GM10266 (cell line): ENCODE measurements around the gene CPSF4L.

Experiments
- DNase-seq: peaks from one replicate; pipeline ENCODE4 v3.0.0; 2012; ENCODE audit errors: extremely low spot score
- TF ChIP-seq, protein P1 (sequence below): IDR thresholded peaks from 2 replicates; pipeline ENCODE4 v1.5.1; 2012; ENCODE audit warnings: mild to moderate bottlenecking, low read depth; ENCODE audit not compliant: control insufficient read depth, insufficient read depth; ENCODE audit errors: missing control alignments

CPSF4L gene

DNA sequence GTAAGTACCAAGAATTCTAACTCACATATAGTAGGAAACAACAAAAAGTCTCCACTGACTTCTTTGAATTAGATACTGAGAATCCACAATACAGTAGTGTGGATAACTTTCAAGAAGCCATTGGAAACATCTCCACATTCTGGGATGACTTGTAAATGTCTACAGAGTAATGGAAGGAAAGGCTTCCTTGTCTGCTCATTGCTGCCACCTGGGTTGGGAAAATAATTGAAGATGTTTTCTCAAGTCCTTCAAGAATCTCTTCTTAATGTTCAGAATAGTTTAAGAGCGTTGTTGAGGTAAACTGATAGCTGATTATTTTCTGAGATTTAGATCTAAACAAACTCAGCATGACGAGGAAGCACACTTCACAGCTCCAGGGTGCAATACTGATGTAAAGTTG lies 14.0 kb downstream of the CPSF4L start:
- DNase-seq = no peak
- TF ChIP-seq, protein P1, sequence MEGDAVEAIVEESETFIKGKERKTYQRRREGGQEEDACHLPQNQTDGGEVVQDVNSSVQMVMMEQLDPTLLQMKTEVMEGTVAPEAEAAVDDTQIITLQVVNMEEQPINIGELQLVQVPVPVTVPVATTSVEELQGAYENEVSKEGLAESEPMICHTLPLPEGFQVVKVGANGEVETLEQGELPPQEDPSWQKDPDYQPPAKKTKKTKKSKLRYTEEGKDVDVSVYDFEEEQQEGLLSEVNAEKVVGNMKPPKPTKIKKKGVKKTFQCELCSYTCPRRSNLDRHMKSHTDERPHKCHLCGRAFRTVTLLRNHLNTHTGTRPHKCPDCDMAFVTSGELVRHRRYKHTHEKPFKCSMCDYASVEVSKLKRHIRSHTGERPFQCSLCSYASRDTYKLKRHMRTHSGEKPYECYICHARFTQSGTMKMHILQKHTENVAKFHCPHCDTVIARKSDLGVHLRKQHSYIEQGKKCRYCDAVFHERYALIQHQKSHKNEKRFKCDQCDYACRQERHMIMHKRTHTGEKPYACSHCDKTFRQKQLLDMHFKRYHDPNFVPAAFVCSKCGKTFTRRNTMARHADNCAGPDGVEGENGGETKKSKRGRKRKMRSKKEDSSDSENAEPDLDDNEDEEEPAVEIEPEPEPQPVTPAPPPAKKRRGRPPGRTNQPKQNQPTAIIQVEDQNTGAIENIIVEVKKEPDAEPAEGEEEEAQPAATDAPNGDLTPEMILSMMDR = peak; percentile 10

DNA sequence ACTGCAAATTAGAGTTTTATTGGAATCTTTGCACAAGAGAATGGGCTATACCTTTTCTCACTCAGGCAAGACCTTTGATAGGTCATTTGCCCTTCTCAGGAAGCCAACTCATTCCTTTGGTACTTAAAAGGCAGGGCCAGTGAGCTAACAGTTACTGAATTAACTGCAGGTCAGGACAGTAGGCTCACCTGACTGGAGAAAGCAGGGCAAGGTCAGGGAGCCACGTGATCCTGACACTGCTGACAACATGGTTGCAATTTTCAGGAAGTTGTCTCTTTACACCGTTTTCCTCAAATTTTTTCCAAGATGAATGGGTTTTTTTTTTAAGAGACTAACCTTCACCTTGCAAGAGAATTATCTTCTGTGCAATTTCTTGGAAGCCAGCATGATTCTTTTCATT lies 21.1 kb downstream of the CPSF4L start:
- TF ChIP-seq, protein P1 = no peak
- DNase-seq = no peak

DNA sequence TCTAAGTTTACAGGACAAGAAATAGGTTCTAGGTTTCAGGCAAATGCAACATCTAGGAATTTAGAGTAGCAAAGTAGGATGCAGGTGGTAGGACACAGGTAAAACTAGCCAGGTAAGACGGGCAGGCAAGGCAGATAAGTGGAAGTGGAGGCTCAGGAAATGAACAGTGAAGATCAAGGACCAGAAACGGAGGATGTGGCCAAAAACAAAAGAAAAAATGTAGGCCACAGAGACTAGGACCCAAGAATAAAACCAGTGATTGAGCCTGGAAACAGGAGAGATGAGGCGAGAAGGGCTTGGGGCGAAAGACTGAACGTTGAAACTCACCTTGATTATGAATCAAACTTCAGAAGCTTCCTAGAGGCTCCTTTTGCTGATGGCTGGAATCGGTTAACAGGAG lies 24.0 kb downstream of the CPSF4L start:
- TF ChIP-seq, protein P1 = no peak
- DNase-seq = no peak

DNA sequence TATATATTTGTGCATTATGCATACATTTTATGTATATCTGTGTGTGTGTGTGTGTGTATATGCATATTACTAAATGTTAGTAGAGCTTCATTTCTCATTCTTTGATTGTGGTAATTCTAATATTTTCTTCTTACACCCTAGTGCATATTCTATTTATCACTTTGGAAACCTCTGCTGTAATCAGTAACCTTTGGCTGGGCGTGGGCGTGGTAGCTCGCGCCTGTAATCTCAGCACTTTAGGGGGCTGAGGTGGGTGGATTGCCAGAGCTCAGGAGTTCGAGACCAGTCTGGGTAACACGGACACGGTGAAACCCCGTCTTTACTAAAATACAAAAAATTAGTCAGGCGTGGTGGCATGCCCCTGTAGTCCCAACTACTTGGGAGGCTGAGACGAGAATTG lies 26.9 kb downstream of the CPSF4L start:
- DNase-seq = no peak
- TF ChIP-seq, protein P1 = no peak

DNA sequence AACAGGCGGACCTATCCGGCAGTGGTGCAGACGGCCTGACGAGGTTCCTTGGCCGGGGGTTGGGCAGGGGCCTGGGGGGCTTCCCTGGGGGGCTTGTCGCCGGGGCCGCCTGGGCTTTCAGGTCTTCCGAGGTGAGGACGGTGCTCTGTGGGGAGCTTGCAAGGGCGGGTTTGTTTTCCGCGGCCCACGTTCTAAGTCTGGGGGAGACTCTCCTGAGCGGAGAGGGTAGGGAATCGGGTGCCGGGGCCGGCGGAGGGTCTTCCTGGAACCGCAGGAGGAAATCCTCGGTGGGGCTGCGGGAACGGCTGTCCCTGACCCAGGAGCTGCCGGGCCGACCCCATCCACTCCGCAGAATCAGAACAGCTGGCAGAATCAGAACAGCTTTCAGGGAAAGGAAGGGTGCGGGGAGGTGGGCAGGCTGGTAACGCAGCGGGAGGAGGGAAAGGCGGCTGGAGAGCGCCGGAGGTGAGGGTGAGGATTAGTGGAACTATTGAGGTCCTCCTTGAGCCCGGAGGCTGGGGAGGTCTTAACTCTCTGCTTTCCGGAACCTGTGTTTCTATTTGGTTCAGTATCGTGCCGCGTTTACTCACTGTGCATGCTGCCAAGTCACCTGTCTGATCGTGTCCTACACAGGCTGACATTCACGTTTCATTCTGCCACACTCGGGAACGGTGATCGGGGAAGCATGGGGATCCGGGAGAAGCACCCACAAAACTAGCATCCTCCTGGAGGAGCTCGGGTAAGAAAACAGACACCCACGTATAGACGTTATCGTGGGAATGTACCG lies 28.9 kb downstream of the CPSF4L start:
- peak; percentile 27 for DNase-seq
- TF ChIP-seq, protein P1 = no peak

DNA sequence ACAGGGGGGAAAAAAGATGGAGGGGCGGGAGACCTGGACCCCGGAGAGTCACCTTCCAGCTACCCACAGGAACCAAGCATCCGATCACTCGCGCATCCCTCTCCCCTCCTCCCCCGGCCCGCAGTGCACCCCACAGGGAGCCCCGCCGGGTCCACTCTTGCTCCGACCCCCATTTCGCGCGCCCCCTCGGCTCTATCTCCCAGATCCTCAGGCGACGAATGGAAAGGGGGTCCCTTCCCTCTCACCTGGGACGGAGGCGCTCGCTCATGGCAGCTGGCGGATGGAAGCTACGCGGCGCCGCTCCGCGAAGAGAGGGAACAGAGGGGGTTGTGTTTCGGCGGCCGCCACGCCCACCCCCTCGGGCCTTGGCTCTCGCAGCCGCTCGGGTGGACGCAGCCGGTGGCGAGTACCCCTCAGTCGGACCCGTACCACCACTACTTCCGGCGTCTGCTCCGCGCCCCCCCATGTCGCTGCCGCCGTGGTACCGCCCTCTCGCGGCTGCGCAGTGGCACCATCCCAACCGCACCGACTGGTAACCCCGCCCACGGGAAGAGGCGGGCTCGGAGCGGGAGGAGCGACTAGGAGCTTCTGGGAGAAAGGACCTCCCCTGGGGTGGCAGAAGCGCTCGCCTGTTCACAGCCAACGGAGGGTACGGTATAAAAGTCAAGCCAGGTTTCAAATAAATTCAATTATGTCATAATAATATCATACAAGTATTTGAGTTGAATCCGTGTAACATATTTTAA lies 29.7 kb downstream of the CPSF4L start:
- DNase-seq = peak; percentile 95

More for the DNA sequence above, 29.7 kb downstream of the CPSF4L start:
- TF ChIP-seq, protein P1 = peak; percentile 13
